Measurements from ENCODE around the gene GBGT1.

DNA sequence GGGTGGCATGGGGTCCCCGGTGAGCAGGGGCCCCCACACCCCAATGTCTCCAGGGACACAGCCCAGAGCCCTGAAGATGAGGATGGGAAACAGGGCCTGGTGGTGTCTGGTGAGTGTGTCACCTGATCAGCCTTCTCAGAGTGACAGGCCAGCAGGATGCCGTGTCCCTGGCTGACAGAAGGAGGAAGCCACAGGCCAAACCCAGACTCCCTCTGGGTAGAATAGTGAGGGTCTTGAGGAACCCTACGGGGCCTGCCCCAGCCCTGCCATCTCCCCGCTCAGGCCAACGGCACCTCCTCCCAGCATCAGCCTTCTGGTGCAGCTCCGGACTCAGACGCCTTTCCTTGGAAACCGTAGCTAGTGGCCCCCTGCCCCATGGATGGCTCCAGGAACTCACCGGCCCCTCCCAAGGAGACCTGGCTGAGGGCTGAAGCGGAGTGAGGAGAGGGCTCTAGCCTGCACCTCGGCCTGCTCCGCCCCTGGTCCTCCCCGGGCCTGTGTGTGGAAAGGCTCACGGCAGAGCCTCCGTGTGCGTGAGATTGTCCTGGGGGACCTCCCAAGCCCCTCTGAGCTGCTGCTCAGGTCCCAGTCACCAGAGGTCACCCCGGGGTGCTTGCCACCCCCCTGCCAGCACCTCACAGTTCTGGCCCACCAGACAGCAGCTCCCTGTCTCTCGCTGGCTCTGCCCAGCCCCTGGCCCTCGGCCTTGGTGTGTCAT is 48.7 kb downstream of the GBGT1 start:
- TF ChIP-seq, protein P1, sequence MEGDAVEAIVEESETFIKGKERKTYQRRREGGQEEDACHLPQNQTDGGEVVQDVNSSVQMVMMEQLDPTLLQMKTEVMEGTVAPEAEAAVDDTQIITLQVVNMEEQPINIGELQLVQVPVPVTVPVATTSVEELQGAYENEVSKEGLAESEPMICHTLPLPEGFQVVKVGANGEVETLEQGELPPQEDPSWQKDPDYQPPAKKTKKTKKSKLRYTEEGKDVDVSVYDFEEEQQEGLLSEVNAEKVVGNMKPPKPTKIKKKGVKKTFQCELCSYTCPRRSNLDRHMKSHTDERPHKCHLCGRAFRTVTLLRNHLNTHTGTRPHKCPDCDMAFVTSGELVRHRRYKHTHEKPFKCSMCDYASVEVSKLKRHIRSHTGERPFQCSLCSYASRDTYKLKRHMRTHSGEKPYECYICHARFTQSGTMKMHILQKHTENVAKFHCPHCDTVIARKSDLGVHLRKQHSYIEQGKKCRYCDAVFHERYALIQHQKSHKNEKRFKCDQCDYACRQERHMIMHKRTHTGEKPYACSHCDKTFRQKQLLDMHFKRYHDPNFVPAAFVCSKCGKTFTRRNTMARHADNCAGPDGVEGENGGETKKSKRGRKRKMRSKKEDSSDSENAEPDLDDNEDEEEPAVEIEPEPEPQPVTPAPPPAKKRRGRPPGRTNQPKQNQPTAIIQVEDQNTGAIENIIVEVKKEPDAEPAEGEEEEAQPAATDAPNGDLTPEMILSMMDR (conservative IDR thresholded peaks at IDR 0.05 in 1 of 2, IDR thresholded peaks at IDR 0.05 in 1 of 2; ENCODE audit: low read depth in 1 of 2, low read length in 2 of 2): no peak
- TF ChIP-seq EZH2 (IDR thresholded peaks at IDR 0.05; ENCODE audit: low read length, missing control alignments): no peak

Data from fibroblast of lung (primary cell).